AG04449 (cell line): ENCODE results near the gene EMP2.

Experiments used
- CTCF ChIA-PET: fragments of 350-600 bp; formaldehyde crosslinking; extraction: SDS; loops from one replicate; lab custom pipeline; 2021; ENCODE audit warnings: antibody characterized with exemption; lab: Yijun Ruan, JAX
- POLR2A ChIA-PET: fragments of 400-600, 350-600 bp; formaldehyde crosslinking; extraction: SDS; loops from one replicate; lab custom pipeline; 2020; ENCODE audit warnings: antibody characterized with exemption, inconsistent platforms; lab: Yijun Ruan, JAX
- DNase-seq: peaks from one replicate; pipeline ENCODE4 v3.0.0-alpha.2; 2010; ENCODE audit warnings: low read depth, low spot score
- H3K4me3 ChIP-seq: 2 replicates; pipeline ENCODE4 v1.5.1; 2011; ENCODE audit warnings: low read depth, mild to moderate bottlenecking, control low read depth, low read length
- TF ChIP-seq, protein P1 (sequence below): IDR thresholded peaks from one replicate; pipeline ENCODE4 v1.5.1; 2011; ENCODE audit warnings: mild to moderate bottlenecking, moderate library complexity, low read length, control low read depth, inconsistent platforms; ENCODE audit not compliant: insufficient read depth; ENCODE audit errors: missing control alignments

The EMP2 gene

DNA sequence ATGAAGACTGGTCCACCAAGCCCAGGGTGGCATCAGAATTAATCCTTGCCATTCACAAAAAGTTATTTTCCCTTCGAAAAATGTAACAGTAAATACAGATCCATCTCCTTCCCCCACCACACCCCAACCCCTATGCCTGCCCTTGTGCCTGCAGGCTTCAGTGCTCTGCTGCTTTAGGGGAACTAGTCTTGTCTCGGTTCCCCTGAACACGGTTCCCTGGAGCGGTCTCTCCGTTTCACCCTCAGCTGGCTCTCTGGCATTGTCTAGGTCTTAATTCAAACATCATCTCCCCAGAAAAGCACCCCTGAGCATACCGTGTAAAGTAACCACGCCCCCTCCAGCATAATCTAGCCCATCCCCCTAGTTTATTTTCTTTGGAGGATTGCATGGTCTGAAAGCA lies 25.8 kb downstream of the EMP2 start:
- POLR2A ChIA-PET, result no interaction called here
- no peak overlapping the region for H3K4me3 ChIP-seq
- no peak for DNase-seq
- CTCF ChIA-PET, result no interaction called here
- TF ChIP-seq, protein P1, sequence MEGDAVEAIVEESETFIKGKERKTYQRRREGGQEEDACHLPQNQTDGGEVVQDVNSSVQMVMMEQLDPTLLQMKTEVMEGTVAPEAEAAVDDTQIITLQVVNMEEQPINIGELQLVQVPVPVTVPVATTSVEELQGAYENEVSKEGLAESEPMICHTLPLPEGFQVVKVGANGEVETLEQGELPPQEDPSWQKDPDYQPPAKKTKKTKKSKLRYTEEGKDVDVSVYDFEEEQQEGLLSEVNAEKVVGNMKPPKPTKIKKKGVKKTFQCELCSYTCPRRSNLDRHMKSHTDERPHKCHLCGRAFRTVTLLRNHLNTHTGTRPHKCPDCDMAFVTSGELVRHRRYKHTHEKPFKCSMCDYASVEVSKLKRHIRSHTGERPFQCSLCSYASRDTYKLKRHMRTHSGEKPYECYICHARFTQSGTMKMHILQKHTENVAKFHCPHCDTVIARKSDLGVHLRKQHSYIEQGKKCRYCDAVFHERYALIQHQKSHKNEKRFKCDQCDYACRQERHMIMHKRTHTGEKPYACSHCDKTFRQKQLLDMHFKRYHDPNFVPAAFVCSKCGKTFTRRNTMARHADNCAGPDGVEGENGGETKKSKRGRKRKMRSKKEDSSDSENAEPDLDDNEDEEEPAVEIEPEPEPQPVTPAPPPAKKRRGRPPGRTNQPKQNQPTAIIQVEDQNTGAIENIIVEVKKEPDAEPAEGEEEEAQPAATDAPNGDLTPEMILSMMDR, result no peak

DNA sequence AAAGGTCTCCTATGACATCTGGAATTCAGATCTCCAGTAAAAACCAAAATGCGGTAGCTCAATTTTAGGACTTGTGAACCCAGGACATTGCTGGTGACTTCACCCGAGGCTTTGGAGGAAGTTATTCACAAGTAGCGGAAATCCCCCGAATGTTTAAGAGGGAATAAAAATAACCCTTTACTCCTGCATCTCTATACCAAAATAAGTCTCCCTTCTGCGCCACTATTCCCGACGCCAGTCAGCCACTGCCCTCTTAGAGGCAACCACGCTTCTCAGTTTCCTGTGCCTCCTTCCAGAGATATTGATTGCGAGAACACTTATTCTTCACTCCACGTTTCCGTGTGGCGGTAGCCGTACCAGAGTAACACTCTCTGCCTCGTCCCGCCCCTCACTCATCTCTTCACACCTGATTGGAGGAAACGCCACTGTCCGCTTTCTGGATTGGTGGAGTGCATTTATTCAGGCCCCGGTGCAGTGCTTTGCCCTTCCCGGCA lies 27.4 kb downstream of the EMP2 start:
- no peak overlapping the region for H3K4me3 ChIP-seq
- DNase-seq, result no peak
- CTCF ChIA-PET, result interaction anchor here (1.3 to 1.8 kb wide), 3 partner anchors 14 to 184 kb away, joined by 4 to 5 read pairs (median 4); no protein-coding TSS in a partner anchor
- POLR2A ChIA-PET, result no interaction called here
- TF ChIP-seq, protein P1, result no peak

DNA sequence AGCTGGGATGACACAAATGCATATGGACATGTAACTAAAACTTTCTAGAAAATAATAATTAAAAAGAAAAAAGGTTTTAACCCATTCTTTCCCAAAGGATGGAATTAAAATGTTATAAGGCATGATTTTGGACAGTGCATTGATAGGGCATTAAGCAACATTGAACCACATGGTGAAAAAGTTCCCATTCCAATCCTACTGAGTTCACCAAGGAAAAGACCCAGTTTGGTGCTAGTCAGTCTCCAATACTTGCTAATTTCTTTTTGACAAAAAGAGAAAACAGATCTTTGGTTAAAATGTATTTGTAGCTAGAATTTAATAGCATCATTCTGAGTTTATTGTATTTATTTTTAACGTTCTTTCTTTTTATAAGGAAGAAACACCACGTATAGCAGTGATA lies 28.1 kb downstream of the EMP2 start:
- CTCF ChIA-PET, result interaction anchor here (1.3 to 1.8 kb wide), 3 partner anchors 14 to 185 kb away, joined by 4 to 5 read pairs (median 4); no protein-coding TSS in a partner anchor
- DNase-seq, result no peak
- H3K4me3 ChIP-seq, result no peak overlapping the region
- TF ChIP-seq, protein P1, result no peak
- POLR2A ChIA-PET, result no interaction called here

DNA sequence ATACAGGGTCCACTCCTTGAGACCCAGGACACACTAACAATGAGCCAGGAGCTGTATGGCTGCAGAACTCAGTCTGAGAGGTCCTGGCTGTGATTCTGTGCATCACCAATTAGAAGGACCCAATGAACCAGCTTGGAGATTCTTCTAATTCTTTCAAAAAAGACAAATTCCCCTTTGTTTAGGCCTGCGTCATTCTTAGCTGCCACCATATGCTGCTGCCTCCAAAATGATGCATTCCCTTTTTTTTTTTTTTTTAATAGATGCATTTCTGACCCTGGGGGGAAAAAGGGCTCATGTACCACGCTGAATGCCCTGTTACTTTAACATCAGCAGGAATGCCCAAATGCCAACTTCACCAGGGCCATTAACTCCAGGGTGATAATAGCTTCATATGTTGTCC lies 28.5 kb downstream of the EMP2 start:
- ChIA-PET POLR2A (no interaction called here), CTCF (interaction anchor here (1.3 to 1.8 kb wide), 3 partner anchors 13 to 185 kb away, joined by 4 to 5 read pairs (median 4); no protein-coding TSS in a partner anchor)
- TF ChIP-seq, protein P1, result no peak
- no peak for DNase-seq
- no peak overlapping the region for H3K4me3 ChIP-seq

DNA sequence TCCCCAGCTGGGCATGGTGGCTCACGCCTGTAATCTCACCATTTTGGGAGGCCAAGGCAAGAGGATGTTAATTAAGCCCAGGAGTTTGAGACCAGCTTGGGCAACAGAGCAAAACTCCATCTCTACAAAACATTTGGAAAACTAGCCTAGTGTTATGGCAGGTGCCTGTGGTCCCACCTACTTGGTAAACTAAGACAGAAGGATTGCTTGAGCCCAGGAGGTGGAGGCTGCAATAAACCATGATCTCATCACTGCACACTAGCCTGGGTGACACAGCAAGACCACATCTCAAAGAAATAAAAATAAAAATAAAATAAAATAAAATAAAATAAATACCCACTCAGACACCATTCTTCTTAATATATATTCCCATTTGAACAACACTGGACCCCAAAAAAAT lies 32.0 kb downstream of the EMP2 start:
- no peak for DNase-seq
- CTCF ChIA-PET, result no interaction called here
- TF ChIP-seq, protein P1, result no peak
- POLR2A ChIA-PET, result no interaction called here
- no peak overlapping the region for H3K4me3 ChIP-seq

GRCh38 chr16:10547708-10548107 lies 32.7 kb downstream of the EMP2 start:
- no peak overlapping the region for H3K4me3 ChIP-seq
- ChIA-PET POLR2A (no interaction called here), CTCF (no interaction called here)
- no peak for DNase-seq
- TF ChIP-seq, protein P1, result no peak
